H1 (cell line): Measurements from ENCODE around the gene RNF31. TPM values are rescaled to one million over a fixed set of nuclear protein-coding genes. Genes with fewer than 3 reads are reported as not detected.
A peak's percentile ranks its signal among the peaks of the same experiment; 100 is the strongest.

Source experiments
- ASH2L ChIP-seq: fragments of 200-600, 300-600 bp; sonication (generic); IDR thresholded peaks from one replicate; pipeline ENCODE4 v1.7.1; 2017; ENCODE audit warnings: low read length
- CEBPB ChIP-seq: IDR thresholded peaks from 2 replicates; pipeline ENCODE4 v1.6.1; 2012; ENCODE audit warnings: low read depth, low read length
- GABPA ChIP-seq: IDR thresholded peaks from 2 replicates; pipeline ENCODE4 v1.6.1; 2011; ENCODE audit warnings: mild to moderate bottlenecking, low read length, moderate library complexity, borderline replicate concordance; ENCODE audit not compliant: insufficient read depth
- SIN3A ChIP-seq, 2 experiments: IDR thresholded peaks in 1 of 2; conservative IDR thresholded peaks in 1 of 2; 2 replicates each; pipeline ENCODE4 v1.6.1; 2011 to 2012; ENCODE audit warnings: low read length in 2 of 2, improper control_type of control experiment in 1 of 2, low read depth in 1 of 2, mild to moderate bottlenecking in 1 of 2
- SP1 ChIP-seq: IDR thresholded peaks from 2 replicates; pipeline ENCODE4 v1.6.1; 2011; ENCODE audit warnings: low read depth, low read length
- polyA plus RNA-seq, 7 experiments: library from polyadenylated mRNA; depleted of rRNA in 3 of 7; stranded (reverse) in 5 of 7; unstranded in 2 of 7; fragments of >200 nt in 5 of 7; fragments of 200-250 nt in 2 of 7; gene quantifications; 1 replicate in 5 of 7; 2 replicates in 1 of 7; 4 replicates in 1 of 7; pipeline versions ENCODE4 v1.2.1 to v1.2.3, GENCODE V29; 2011 to 2013; ENCODE audit warnings: missing spikeins in 2 of 7, mixed read lengths in 2 of 7
- total RNA-seq: library from RNA; stranded (reverse); fragmentation: NEBNext Ultra II Directional; extraction: Animal tissue kit (Norgen Biotek cat#: 25700); gene quantifications from 2 replicates; pipeline ENCODE4 v1.2.1, GENCODE V29; 2021

RNF31 gene
- total and polyA plus RNA-seq, 2 of the 8 experiments (the other 6 are each of a cell fraction or from before 2014, with no cell fraction given) = 17.5 to 72.0 TPM

DNA sequence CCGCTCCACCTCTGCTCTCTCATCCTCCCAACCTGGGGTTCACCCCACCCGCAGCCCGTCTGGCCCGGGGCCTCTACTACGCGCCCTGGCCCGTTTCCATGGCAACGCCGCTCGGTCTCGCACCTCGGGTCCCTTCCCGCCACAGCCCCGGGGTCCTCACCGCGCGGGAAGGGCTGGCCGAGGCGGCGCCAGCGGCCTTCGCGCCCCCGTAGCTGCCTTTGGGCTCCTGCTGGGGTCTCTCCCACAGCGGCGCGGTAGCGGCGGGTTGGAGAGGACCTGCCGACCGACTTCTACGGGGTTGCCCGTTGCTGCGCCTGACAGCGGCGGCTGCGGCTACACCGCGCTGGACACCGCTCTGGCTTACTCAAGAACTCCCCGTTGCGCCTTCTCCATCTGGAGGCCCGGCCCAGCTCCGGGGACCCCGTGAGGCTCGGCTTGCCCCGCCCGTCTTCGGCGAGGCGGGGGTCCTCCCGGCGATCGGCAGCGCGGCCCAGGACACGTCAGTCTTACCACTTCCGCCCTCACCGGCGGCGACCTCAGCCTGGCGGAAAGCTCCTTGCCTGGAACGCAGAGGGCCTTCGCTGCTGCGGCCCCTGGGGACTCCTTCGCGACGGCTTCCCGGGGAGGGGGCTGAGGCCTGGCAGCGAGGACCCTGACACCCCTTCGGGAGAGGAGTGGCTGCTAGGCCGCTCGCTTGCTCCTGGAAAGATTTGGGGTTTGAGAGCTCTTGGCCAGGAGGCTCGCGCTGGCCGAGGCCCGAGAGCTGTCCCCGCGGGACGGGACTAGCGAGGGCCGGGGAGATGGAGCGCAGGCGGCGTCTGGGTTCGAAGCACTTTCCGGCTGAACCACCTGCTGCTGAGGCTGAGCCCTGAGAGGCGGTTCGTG lies 48.1 kb downstream of the RNF31 start, which contains the start of gene TM9SF1 (continued):
- TF ChIP-seq GABPA (peak; percentile 50; the same call in 1 of the 2 replicates), SIN3A (conservative IDR thresholded peaks at IDR 0.05 in 1 of 2, IDR thresholded peaks at IDR 0.05 in 1 of 2; ENCODE audit: low read depth in 1 of 2, low read length in 2 of 2) (peak; percentile 56 to 62; a peak in 2 of 4 replicates), SP1 (no peak), CEBPB (no peak), ASH2L (peak; percentile 94)
- TF ChIP-seq, all 59 proteins: peak for 21
